K562 (cell line): ENCODE data around the gene EZH1.

Experiments
- ARID2 ChIP-seq: fragments of 450-650 bp; IDR thresholded peaks from 2 replicates; pipeline ENCODE4 v1.6.1; 2017; ENCODE audit warnings: antibody characterized with exemption, mild to moderate bottlenecking
- CTCF ChIP-seq, 3 experiments: IDR thresholded peaks in 2 of 3; conservative IDR thresholded peaks in 1 of 3; 2 replicates each; pipeline ENCODE4 v1.5.1; 2011 to 2012; ENCODE audit warnings: low read length in 3 of 3, mild to moderate bottlenecking in 3 of 3, control low read depth in 2 of 3, improper control_type of control experiment in 1 of 3, inconsistent platforms in 1 of 3, low read depth in 1 of 3, mixed read lengths in 1 of 3, moderate library complexity in 1 of 3; ENCODE audit not compliant: insufficient read depth in 2 of 3
- EGR1 ChIP-seq: fragments of 450-650 bp; conservative IDR thresholded peaks from 2 replicates; pipeline ENCODE4 v1.6.1; 2017; ENCODE audit warnings: mild to moderate bottlenecking
- HMGXB4 ChIP-seq: sonication (generic); formaldehyde crosslinking; IDR thresholded peaks from 2 replicates; pipeline ENCODE4 v1.8.1; 2023; ENCODE audit warnings: mild to moderate bottlenecking, missing genetic modification reagents
- HNRNPLL ChIP-seq: fragments of 200-400 bp; formaldehyde crosslinking; IDR thresholded peaks from 2 replicates; pipeline ENCODE4 v1.6.1; 2017; ENCODE audit warnings: low read length, low read depth, mild to moderate bottlenecking; ENCODE audit not compliant: poor library complexity, severe bottlenecking
- KLF1 ChIP-seq: fragments of 450-650 bp; IDR thresholded peaks from 2 replicates; pipeline ENCODE4 v1.6.1; 2016; ENCODE audit warnings: missing genetic modification characterization, missing compliant biosample characterization
- RAD21 ChIP-seq, 2 experiments: fragments of 250-450 bp in 1 of 2; fragments of 450-650 bp in 1 of 2; sonication (Bioruptor Pico) in 1 of 2; formaldehyde crosslinking in 1 of 2; IDR thresholded peaks in 1 of 2; conservative IDR thresholded peaks in 1 of 2; 2 replicates each; pipeline versions ENCODE4 v1.4.0 to v1.8.0; 2020 to 2022; ENCODE audit warnings: mild to moderate bottlenecking in 2 of 2, moderate library complexity in 1 of 2
- SMC3 ChIP-seq: conservative IDR thresholded peaks from 2 replicates; pipeline ENCODE4 v1.6.1; 2011; ENCODE audit warnings: low read depth, low read length, improper control_type of control experiment; ENCODE audit not compliant: insufficient read depth
- SRSF1 ChIP-seq: fragments of 200-400 bp; formaldehyde crosslinking; IDR thresholded peaks from 2 replicates; pipeline ENCODE4 v1.6.1; 2017; ENCODE audit warnings: mild to moderate bottlenecking, low read depth, low read length, moderate library complexity
- ZNF561 ChIP-seq: fragments of 450-650 bp; formaldehyde crosslinking; conservative IDR thresholded peaks from 2 replicates; pipeline ENCODE4 v1.4.0; 2020; ENCODE audit warnings: mild to moderate bottlenecking, moderate library complexity

- TF ChIP-seq RAD21 (CRISPR knock-in tag; conservative IDR thresholded peaks at IDR 0.05 in 1 of 2, IDR thresholded peaks at IDR 0.05 in 1 of 2), result no peak
- TF ChIP-seq CTCF (IDR thresholded peaks at IDR 0.05 in 2 of 3, conservative IDR thresholded peaks at IDR 0.05 in 1 of 3; ENCODE audit: insufficient read depth in 2 of 3, low read depth in 1 of 3, low read length in 3 of 3), result no peak
- TF ChIP-seq HMGXB4, result no peak
- no peak for TF ChIP-seq SRSF1
- TF ChIP-seq EGR1, result no peak
- no peak for TF ChIP-seq ARID2
- no peak for TF ChIP-seq KLF1 (tag)
- no peak for TF ChIP-seq HNRNPLL
- no peak for TF ChIP-seq ZNF561 (CRISPR knock-in tag)
- TF ChIP-seq SMC3, result no peak
Measured at GRCh38 chr17:42699415-42699740, 45.5 kb downstream of the EZH1 start.
